WTC11 (cell line): ENCODE data around the gene HSBP1L1.

ENCODE experiments used
- ELF4 ChIP-seq: sonication (generic); formaldehyde crosslinking; IDR thresholded peaks from 2 replicates; pipeline ENCODE4 v1.8.1; 2022; ENCODE audit warnings: low read depth, mild to moderate bottlenecking, moderate library complexity, missing genetic modification reagents
- IRF2 ChIP-seq: sonication (generic); formaldehyde crosslinking; IDR thresholded peaks from 2 replicates; pipeline ENCODE4 v1.8.0; 2022; ENCODE audit warnings: low read depth, missing genetic modification reagents, borderline replicate concordance
- NFE2L1 ChIP-seq: sonication (generic); formaldehyde crosslinking; IDR thresholded peaks from 2 replicates; pipeline ENCODE4 v1.8.1; 2023; ENCODE audit warnings: missing genetic modification reagents
- TF ChIP-seq, protein P1 (sequence below): fragments of 200-600 bp; IDR thresholded peaks from 2 replicates; pipeline ENCODE4 v1.8.0; 2022; ENCODE audit warnings: antibody characterized with exemption

GRCh38 chr18:79973517-79973916 is 9.1 kb downstream of the HSBP1L1 start:
- TF ChIP-seq ELF4 (CRISPR knock-in tag) (no peak), NFE2L1 (CRISPR knock-in tag) (no peak), IRF2 (CRISPR knock-in tag) (no peak)
- TF ChIP-seq, protein P1, sequence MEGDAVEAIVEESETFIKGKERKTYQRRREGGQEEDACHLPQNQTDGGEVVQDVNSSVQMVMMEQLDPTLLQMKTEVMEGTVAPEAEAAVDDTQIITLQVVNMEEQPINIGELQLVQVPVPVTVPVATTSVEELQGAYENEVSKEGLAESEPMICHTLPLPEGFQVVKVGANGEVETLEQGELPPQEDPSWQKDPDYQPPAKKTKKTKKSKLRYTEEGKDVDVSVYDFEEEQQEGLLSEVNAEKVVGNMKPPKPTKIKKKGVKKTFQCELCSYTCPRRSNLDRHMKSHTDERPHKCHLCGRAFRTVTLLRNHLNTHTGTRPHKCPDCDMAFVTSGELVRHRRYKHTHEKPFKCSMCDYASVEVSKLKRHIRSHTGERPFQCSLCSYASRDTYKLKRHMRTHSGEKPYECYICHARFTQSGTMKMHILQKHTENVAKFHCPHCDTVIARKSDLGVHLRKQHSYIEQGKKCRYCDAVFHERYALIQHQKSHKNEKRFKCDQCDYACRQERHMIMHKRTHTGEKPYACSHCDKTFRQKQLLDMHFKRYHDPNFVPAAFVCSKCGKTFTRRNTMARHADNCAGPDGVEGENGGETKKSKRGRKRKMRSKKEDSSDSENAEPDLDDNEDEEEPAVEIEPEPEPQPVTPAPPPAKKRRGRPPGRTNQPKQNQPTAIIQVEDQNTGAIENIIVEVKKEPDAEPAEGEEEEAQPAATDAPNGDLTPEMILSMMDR, result no peak
